DND-41 (cell line): ENCODE data around the gene CDK9.

Experiments
- ATAC-seq: fragments of 200-7000 bp; cut with Tn5 transposase; 3 replicates; pipeline ENCODE4 v1.9.1; 2021; ENCODE audit warnings: low read depth; ENCODE audit not compliant: insufficient read depth
- DNase-seq: peaks from one replicate; pipeline ENCODE4 v3.0.0-alpha.2; 2020
- H2AFZ ChIP-seq: 2 replicates; pipeline ENCODE4 v1.6.0; 2012; ENCODE audit warnings: low read depth, low read length
- H3K27ac ChIP-seq: 2 replicates; pipeline ENCODE4 v1.5.1; 2012; ENCODE audit warnings: low read length, inconsistent platforms
- H3K27me3 ChIP-seq: fragments of 200-600 bp; sonication (generic); 2 replicates; pipeline ENCODE4 v1.6.0; 2012; ENCODE audit warnings: low read length, mild to moderate bottlenecking, inconsistent platforms; ENCODE audit not compliant: insufficient read depth, poor library complexity
- H3K36me3 ChIP-seq: 2 replicates; pipeline ENCODE4 v1.5.1; 2012; ENCODE audit warnings: low read length, inconsistent platforms; ENCODE audit not compliant: insufficient read depth
- H3K4me1 ChIP-seq: 2 replicates; pipeline ENCODE4 v1.5.1; 2012; ENCODE audit warnings: mild to moderate bottlenecking, low read length; ENCODE audit not compliant: insufficient read depth
- H3K4me2 ChIP-seq: 2 replicates; pipeline ENCODE4 v1.6.0; 2012; ENCODE audit warnings: mild to moderate bottlenecking, moderate library complexity, low read length, inconsistent platforms; ENCODE audit not compliant: insufficient read depth
- H3K4me3 ChIP-seq, 2 experiments: fragments of 200-600 bp in 1 of 2; shearing (Covaris generic) in 1 of 2; 2 replicates each; pipeline ENCODE4 v1.5.1; 2012 to 2016; ENCODE audit warnings: inconsistent platforms in 2 of 2, low read length in 2 of 2, mild to moderate bottlenecking in 2 of 2, low read depth in 1 of 2, moderate library complexity in 1 of 2
- H3K79me2 ChIP-seq: 2 replicates; pipeline ENCODE4 v1.6.0; 2012; ENCODE audit warnings: low read length, inconsistent platforms; ENCODE audit not compliant: insufficient read depth
- H3K9ac ChIP-seq: 2 replicates; pipeline ENCODE4 v1.6.0; 2012; ENCODE audit warnings: low read depth, mild to moderate bottlenecking, inconsistent platforms, low read length, moderate library complexity
- H3K9me3 ChIP-seq: 2 replicates; pipeline ENCODE4 v1.5.1; 2012; ENCODE audit warnings: low read length, moderate library complexity, mild to moderate bottlenecking, inconsistent platforms; ENCODE audit not compliant: insufficient read depth, severe bottlenecking
- H4K20me1 ChIP-seq: 2 replicates; pipeline ENCODE4 v1.6.0; 2012; ENCODE audit warnings: low read length; ENCODE audit not compliant: insufficient read depth
- EZH2 ChIP-seq: IDR thresholded peaks from 3 replicates; pipeline ENCODE4 v1.6.1; 2012; ENCODE audit warnings: borderline replicate concordance, low read depth, mild to moderate bottlenecking, moderate library complexity, low read length, inconsistent platforms; ENCODE audit not compliant: severe bottlenecking
- TF ChIP-seq, protein P1 (sequence below): IDR thresholded peaks from 2 replicates; pipeline ENCODE4 v1.5.1; 2012; ENCODE audit warnings: borderline replicate concordance, low read length, moderate library complexity, mild to moderate bottlenecking; ENCODE audit not compliant: poor library complexity, severe bottlenecking; ENCODE audit errors: extremely low read depth

The CDK9 gene

DNA sequence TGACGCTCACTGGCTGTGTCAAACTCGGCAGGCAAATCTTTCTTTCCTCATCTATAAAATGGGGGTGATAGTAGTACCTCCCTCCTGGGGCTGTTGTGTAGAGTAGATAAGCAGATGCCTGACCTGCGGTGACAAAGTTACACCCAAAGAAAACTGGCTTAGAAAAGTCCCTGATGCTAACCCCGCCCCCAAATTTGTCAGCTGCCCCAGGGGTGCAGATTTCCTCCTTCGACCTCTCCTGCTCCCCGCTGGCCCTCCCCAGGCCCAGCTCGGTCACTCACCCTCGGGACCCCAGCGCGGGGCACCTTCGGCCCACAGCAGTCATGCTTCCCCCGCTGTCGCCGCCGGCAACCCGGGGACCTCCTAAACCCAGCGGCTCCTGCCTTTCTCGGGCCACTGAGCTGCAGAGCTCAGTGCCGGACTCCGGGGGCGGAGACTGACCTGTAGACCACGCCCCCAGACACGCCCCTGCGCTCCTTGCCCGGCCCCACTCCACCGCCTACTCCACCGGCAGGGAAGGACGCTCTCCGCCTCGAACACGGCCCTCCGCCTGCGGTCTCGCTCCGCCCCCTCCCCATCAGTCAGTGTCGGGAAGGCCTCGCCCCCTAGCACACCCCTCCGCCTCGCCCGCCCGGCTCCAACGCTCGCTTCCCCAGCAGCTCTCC, 14.8 kb upstream of the CDK9 start:
- peak overlapping the region; percentile 31; the same call in 1 of the 2 replicates for H2AFZ ChIP-seq

DNA sequence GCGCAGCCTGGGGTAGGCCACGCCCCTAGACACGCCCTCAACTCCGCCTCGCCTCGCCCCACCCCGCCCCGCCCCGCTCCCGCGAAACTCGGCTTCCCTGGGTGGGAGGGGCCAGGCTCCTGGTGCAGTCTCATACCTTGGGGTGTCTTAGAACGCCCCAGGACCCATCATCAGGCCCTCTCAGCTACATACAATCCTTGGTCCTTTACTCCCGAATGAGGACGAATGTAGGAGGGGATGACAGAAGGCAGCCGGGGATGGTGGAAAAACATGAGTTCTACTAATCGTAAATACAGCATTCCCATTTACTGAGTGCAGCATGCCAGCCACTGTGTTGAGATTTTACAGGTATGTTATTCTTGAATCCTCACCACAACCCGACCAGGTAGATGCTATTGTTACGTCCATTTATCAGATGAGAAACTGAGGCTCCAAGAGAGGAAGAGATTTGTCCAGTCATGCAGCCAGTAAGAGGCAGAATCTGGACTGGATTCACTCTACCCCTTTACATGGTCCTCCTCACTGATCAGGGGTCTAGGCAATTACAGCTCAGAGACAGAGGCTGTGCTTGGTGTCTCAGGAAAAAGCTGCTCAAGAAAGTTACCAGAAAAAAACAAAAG, 14.2 kb upstream of the CDK9 start:
- DNase-seq (no peak), ATAC-seq (no peak)
- Histone ChIP-seq H3K27ac (peak overlapping the region; percentile 15; the same call in 1 of the 2 replicates), H3K9me3 (no peaks in the 10 kb centered on the region), H4K20me1 (no peaks in the 10 kb centered on the region), H3K9ac (no peak overlapping the region), H2AFZ (no peak overlapping the region), H3K79me2 (peaks cover 3% of the 10 kb centered on the region), H3K4me2 (peak overlapping the region; percentile 81), H3K36me3 (no peaks in the 10 kb centered on the region; the same call in 1 of the 2 replicates), H3K4me3 (peak overlapping the region in 1 of 2 experiments; percentile 44; a peak in 2 of 4 replicates), H3K4me1 (peaks cover 43% of the 10 kb centered on the region), H3K27me3 (no peaks in the 10 kb centered on the region)
- TF ChIP-seq, protein P1, sequence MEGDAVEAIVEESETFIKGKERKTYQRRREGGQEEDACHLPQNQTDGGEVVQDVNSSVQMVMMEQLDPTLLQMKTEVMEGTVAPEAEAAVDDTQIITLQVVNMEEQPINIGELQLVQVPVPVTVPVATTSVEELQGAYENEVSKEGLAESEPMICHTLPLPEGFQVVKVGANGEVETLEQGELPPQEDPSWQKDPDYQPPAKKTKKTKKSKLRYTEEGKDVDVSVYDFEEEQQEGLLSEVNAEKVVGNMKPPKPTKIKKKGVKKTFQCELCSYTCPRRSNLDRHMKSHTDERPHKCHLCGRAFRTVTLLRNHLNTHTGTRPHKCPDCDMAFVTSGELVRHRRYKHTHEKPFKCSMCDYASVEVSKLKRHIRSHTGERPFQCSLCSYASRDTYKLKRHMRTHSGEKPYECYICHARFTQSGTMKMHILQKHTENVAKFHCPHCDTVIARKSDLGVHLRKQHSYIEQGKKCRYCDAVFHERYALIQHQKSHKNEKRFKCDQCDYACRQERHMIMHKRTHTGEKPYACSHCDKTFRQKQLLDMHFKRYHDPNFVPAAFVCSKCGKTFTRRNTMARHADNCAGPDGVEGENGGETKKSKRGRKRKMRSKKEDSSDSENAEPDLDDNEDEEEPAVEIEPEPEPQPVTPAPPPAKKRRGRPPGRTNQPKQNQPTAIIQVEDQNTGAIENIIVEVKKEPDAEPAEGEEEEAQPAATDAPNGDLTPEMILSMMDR, result no peak
- no peak for TF ChIP-seq EZH2

More for the DNA sequence above, 14.8 kb upstream of the CDK9 start:
- H3K4me1 ChIP-seq, result peaks cover 37% of the 10 kb centered on the region
- peak overlapping the region; percentile 81 for H3K4me2 ChIP-seq
- TF ChIP-seq, protein P1, result no peak
- TF ChIP-seq EZH2, result no peak
- H3K27ac ChIP-seq, result 0 out of 2 replicates have a peak overlapping the region, but pooled peaks have one; percentile 14
- no peaks in the 10 kb centered on the region for H3K79me2 ChIP-seq
- H3K4me3 ChIP-seq, result peak overlapping the region in 1 of 2 experiments; percentile 55; a peak in 2 of 4 replicates
- ATAC-seq, result peak; percentile 94
- H3K27me3 ChIP-seq, result no peaks in the 10 kb centered on the region
- peak; percentile 97 for DNase-seq
- H3K36me3 ChIP-seq, result no peaks in the 10 kb centered on the region
- H3K9me3 ChIP-seq, result no peaks in the 10 kb centered on the region
- peak overlapping the region; percentile 45; the same call in 1 of the 2 replicates for H3K9ac ChIP-seq
- H4K20me1 ChIP-seq, result no peaks in the 10 kb centered on the region

DNA sequence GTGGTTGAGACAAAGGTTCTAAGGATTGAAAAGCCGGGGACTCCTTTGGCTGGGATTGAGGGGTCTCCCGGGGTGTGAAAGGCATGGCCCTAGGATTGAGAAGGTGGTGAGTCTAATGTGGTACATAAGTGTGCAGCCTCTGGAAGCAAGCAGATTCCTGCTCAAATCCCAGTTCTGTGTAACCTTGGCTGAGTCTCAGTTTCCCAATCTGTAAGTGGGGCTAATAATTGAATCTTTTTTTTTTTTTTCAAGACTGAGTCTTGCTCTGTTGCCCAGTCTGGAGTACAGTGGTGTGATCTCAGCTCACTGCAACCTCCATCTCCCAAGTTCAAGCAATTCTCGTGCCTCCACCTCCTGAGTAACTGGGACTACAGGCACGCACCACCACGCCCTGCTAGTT, 13.2 kb upstream of the CDK9 start:
- no peaks in the 10 kb centered on the region; the same call in 1 of the 2 replicates for H3K36me3 ChIP-seq
- no peak for ATAC-seq
- no peak overlapping the region for H3K4me3 ChIP-seq
- H3K9me3 ChIP-seq, result no peaks in the 10 kb centered on the region
- H3K79me2 ChIP-seq, result peaks cover 11% of the 10 kb centered on the region
- no peaks in the 10 kb centered on the region for H3K27me3 ChIP-seq
- H3K4me2 ChIP-seq, result no peak overlapping the region
- no peak overlapping the region for H3K9ac ChIP-seq
- DNase-seq, result no peak
- no peak overlapping the region for H3K27ac ChIP-seq
- H4K20me1 ChIP-seq, result no peaks in the 10 kb centered on the region
- peaks cover 44% of the 10 kb centered on the region for H3K4me1 ChIP-seq
- H2AFZ ChIP-seq, result no peak overlapping the region
- TF ChIP-seq, protein P1, result no peak
- TF ChIP-seq EZH2, result no peak
